AG09319 (cell line): ENCODE data around the gene GPR108.

Experiments used
- DNase-seq: peaks from one replicate; pipeline ENCODE4 v3.0.0-alpha.2; 2010; ENCODE audit warnings: low read depth; ENCODE audit errors: extremely low read depth
- CTCF ChIP-seq: IDR thresholded peaks from 2 replicates; pipeline ENCODE4 v1.5.1; 2011; ENCODE audit warnings: low read depth, mild to moderate bottlenecking, inconsistent platforms, low read length, moderate library complexity

GPR108 gene

GRCh38 chr19:6717036-6717435, 20.3 kb downstream of the GPR108 start:
- no peak for TF ChIP-seq CTCF
- DNase-seq, result no peak

- TF ChIP-seq CTCF, result no peak
- no peak for DNase-seq
Measured at GRCh38 chr19:6716610-6716970, 20.8 kb downstream of the GPR108 start.

GRCh38 chr19:6714749-6715555, 22.4 kb downstream of the GPR108 start:
- no peak for DNase-seq
- TF ChIP-seq CTCF, result no peak

- TF ChIP-seq CTCF, result no peak
- no peak for DNase-seq
Measured at GRCh38 chr19:6713773-6714692, 23.3 kb downstream of the GPR108 start.

- DNase-seq, result no peak
- TF ChIP-seq CTCF, result no peak
Measured at GRCh38 chr19:6712692-6713670, 24.4 kb downstream of the GPR108 start.

- no peak for DNase-seq
- no peak for TF ChIP-seq CTCF
Measured at GRCh38 chr19:6712231-6712630, 25.1 kb downstream of the GPR108 start.
